Hematopoietic multipotent progenitor cell treated with erythropoietin and hydrocortisone succinate and interleukin-3 and kit ligand, for 8 days (in vitro differentiated cells): ENCODE measurements around the gene HIGD2A.

Experiments
- DNase-seq: peaks from one replicate; pipeline ENCODE4 v3.0.0-alpha.2; 2015

HIGD2A gene, protein sequence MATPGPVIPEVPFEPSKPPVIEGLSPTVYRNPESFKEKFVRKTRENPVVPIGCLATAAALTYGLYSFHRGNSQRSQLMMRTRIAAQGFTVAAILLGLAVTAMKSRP

DNA sequence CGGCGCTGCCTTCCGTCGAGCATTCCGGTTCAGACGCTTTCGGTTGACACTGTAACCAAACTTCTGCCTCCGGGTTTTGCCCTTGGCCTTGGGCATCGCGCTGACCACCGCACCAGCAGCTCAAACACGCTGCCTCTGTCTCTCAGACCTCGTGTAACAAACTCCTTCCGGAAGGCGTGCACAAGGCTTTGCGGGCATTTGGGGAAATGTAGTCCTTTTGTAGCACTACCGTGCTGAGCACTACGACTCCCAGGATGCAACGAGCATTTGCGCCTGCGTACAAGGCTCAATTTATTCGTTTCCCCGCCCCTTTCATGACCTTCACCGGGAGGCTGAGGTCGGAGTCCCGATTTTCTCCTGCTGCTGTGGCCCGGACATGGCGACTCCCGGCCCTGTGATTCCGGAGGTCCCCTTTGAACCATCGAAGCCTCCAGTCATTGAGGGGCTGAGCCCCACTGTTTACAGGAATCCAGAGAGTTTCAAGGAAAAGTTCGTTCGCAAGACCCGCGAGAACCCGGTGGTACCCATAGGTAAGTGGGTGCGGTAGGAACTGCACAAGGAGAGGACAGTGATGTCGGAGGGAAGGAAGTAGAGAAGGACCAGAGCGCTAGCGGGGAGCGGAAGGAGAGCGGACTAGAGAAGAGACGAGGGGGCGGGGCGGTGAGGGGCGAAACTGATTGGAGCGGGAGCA, at the start of gene HIGD2A, which contains the start of gene NOP16:
Gene HIGD2A (plus strand): TSS at position 308 of the 691 bp plus-strand sequence. CDS start 69 bp downstream, at position 377.
Gene NOP16 (minus strand): TSS at position 155 of the 691 bp plus-strand sequence. CDS start 59 bp downstream, at position 96.
- peak; percentile 99 for DNase-seq

DNA sequence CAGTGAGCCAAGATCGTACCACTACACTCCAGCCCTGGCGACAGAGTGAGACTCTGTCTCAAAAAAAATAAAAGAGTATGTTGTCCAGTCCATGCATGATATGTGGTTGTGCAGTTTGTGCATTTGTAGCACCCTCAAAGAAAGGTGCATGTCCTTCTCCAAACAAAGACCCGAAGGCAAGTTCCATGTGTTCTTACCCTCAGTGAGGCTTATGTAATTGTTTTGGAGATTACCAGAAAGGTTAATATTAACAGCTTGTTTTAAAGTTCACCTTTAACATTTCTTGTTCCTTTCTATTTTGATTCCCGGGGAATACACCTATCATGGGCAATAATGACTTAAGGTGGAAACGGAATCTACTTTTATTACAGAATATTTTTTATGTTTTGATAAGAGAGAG, 49.2 kb upstream of the HIGD2A start:
- no peak for DNase-seq

DNA sequence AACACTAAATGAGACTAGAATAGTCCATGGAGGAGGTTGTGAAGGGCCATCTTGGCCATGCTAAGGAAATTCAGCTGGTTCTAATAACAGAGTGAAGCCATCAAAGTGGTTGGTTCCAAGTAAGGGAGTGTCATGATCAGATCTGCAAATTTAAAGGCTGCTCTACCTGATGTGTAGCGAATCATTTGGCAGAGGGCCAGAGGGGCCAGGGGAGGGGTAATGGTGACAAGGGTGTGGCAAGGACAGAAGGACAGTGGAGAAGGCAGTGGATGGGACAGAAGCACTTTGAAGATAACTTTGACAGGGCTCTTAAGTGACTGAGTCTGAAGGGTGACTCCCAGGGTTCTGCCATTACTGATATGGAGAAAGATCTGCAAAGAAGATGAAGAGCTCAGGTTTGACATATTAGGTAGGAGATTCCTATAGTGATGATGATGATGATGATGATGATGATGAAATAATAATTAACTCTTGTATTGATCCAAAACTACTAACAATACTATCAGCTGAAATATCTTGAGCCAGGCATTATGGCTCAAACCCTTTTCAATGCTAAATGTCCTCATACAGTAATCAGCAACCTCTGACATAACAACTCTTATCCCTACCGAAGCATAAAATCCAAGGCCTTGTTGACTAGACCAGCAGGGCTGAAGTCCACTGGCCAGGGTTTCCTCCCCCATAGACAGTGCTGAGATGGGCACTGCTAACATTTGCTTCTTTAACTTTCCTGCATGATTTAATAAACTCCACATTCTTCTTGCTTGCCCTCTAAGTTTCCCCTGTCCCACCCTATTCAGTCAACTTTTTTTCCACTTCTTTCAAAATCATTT, 47.0 kb upstream of the HIGD2A start:
- DNase-seq, result peak; percentile 73

DNA sequence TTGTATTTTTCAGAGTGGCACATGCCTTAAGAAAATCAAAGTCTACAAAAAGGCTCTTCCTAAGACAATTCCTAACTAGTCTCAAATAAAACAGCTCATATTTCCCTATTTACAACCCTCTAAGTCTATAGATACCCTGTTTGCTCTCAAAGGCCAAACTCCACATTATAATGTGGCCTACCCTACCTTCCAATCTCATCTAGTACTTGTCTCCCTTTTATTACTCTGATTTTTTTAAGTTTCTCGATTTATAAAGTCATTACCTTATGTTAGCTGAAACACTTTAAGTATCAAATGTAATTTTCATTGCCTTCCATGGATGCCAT, 46.4 kb upstream of the HIGD2A start:
- no peak for DNase-seq

DNA sequence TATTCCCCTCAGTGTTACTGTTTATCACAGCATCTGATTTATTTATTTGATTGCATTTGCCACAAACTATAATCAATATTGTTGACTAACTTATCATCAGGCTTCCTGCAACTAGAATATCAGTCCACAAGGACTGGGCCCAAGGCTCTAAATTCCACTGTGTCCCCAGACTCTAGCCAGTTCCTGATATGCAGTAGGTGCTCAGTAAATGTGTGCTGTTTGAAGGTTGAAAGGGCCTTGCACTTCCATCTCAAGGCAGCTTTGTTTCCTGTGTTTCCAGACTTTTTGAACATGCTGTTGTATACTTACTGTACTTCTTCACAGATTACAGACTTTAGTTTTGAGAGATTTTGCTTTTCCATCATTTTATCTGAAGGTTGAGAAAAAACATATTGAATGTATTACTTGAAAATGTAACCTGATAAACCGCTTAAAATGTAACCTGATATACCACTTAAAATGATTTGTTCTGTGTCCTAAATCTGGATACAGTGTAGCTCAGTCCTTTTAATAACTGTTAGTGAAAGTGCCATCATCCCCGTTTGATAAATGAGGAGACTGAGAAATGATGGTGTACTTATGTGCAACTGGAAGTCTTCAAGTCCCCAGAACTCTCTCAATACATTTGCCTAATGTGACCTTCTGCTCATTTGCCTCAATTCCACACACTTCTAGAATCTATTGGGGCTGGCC, 45.6 kb upstream of the HIGD2A start:
- DNase-seq, result no peak

DNA sequence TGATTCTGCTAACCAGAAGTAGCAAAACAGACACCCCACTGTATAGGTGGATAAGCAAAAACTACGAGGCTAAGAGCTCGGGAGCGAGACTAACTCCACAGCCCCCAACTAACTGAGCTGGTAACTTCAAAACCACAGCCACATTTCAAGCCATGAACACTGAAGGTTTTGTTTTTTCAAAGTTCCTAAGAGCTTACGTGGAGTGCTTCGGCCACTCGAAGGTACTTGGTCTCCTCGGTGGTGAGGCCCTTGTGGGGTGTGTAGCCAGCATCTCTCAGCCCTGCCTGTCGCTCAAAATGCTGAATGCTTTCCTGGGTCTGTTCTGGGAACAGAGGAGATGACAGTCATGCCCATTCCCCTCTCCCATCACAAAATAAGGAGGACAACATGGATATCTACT, 38.1 kb upstream of the HIGD2A start:
- no peak for DNase-seq

DNA sequence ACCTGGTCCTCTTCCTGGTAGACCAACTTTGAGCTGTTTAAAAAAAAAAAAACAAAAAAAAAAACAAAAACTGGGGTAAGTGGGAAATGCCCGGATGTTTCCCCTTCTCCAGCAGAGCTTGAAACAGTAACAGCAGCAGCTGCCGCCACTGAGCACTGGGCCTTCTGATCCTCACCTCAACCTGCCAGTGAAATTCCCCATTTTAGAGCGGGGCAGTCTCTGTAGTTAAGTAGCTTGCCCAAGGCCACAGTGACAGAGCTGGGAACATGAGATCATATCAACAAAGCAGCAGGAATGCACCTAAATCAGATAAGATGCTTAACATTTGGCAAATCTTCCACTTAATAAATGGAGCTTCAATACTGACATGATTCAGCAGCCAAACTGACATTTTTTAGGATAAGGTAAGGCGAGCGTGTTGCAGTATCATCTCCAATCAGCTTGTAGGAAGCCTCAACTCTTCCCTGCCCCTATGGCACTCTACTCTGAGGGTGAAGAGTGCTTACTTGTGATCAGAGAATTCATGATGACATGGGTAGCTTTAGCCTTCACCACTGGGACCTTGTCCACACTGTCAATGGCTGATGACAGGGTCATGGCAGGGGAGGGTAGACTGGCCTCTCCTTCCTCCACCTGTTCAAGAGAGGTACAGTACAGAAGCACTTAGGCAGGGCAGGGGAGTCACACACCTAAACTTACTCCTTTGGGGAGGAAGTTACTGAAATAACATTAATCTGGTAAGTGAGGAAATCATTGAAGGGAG, 36.3 kb upstream of the HIGD2A start:
- DNase-seq, result no peak

DNA sequence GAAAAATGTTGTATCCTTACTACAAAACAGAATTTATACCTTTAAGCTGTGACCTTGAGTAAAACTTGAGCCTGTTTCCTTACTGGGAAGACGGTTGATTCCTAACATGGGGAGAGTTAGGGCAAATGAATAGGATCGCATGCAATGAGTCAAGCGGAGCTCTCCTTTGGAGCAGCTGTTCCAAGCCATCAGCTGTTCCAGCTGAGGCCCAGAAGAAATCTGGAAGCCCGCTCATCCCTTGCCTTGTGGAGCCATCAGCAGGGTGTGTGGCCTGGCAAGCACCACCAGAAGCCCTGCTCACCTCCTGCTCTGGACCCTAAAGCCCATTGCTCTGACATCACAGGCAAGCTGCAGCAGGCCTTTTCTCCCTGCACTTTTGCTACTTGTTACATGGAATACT, 35.0 kb upstream of the HIGD2A start:
- DNase-seq, result no peak

DNA sequence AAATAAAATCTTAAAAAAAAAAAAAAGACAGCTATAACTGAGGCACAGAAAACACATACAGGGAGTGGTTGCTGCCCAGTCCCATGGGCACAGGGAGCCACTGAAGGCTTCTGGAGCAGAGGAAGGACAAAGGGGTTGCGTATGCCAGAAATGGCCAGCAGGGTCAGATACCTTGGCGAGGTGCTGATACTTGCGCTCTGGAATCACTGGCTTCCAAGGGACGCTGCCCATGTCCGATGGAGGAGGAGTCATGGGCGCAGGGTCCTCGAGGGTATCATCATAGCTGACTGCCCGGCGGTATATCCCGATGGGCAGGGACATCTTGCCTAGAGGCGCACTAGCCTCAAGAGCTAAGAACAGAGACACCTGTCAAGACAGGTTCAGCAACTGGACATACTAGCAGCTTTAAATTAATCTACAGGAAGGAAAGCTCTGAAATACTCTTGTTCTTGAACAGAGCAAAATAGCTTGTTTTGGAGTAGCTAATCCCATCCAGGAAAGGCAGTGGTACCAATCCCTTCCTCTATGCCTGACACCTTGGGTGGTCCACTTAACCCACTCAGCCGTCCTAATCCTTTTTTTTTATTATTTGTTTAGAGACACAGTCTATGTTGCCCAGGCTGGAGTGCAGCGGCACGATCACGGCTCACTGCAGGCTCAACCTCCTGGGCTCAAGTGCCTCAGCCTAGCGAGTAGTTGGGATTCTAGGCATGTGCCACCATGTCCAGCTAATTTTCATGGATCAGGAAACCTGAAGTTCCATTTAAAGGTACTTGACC, 33.0 kb upstream of the HIGD2A start:
- DNase-seq, result no peak

DNA sequence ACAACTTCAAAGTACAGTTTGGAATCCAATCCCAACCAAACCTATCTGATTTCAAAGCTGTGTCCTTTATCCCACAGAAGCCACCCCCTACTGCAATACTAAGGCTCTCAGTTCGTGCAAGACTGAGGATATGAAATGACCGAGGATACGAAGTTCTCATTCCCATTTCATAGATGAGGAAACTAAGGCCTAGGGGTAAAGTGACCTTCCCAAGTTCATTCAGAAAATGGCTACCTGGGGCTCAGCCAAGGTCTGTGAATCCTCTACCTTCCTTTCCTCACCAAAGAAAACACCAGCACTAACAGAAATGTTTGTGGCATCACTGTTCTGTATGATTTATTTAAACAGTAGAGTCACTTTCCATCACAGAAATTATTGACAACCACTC, 32.4 kb upstream of the HIGD2A start:
- no peak for DNase-seq

DNA sequence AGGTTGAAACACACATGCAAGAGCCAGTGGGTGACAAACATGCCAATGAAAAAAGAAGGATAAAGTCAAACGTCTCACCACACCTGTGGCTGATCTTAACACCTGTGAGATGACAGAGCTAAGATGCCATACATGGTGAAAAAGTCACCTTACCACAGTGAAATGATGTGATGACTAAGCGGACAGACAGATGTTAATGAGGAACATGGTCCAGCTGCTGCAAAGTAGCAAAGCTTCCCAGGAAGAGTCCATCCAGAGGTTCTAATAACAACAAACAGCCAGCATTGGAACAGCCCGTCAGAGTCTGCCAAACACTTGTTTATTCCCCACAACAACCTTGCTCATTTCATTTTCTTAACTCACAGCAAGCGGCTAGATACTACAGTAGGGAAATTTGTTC, 28.9 kb upstream of the HIGD2A start:
- no peak for DNase-seq

DNA sequence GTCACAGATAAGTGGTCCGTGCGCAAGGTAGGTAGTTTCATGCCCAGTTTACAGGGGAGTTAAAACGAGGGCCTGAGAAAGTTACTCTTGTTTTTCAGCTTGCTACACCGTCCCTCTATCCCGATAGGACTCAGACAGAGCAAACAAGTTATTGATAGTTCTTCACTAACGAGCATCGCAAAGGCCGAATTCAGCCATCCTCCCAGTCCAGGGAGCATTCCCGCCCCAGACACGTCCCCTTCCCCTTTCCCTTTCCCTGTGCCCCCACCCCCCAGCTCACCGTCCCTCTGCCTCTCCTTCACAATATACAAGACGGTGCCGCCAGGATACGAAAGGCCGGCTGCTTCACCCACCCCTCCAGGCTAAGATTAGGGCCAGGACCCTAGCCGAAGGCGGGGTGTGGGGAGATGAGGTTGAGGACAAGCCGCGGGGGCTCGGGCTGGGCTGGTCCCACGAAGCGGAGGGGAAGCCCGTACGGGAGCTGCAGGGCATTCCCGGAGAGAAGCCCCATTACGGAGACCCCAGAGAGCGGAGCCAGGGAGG, 27.6 kb upstream of the HIGD2A start:
- no peak for DNase-seq

DNA sequence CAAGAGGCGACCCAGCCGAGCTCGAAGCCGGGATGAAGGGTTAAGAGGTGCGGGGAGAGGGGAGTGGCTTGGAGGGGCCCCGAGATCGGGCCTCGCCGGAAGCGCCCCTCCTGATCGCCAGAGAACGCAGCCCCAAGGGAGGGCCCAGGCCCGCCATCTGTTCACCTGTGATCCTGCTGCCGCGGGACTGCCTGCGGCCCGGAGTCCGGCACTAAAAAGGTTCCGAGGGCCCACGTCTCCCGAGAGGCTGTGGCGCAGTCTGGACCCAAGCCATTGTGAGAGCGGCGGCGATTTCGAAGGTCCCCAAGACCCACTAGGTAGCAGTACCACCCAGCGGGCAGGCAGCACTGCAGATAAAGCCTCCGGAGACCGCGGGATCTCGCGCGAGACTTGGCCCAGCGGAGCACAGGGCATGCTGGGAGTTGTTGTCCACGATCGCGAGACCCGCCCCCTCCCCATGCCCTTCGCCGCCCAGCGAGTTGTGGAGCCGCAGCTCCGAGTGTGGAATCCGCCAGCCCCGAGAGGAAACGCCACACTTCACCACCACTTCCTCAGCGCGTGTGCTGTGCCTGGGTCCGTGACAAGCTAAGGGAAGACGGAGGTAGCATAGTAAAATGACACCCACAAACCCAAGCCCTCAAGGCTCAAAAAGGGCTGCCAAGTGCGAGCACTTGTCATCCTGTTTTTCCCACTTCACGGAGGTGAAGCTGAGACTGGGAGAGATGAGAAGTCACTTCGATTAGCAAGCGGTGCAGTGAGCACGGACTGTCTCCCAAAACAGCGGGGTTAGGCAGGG, 26.9 kb upstream of the HIGD2A start, which contains the start of gene KIAA1191:
Gene KIAA1191 (minus strand): TSS at position 328 of the 796 bp plus-strand sequence. CDS start 2,256 bp downstream, outside the sequence.
- peak; percentile 90 for DNase-seq

DNA sequence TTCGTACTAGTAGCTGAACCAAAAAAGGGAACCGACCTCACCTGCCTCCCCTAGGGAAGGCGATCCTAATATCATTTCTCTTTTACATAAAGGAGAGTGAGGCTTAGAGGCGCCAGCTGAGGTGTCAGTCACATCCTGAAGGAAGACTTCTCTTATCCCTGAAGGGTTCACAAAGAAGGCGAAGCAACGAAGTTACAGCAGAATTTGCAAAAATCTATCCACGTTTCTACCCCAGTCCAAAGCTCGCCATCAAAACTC, 26.4 kb upstream of the HIGD2A start:
- DNase-seq, result no peak

DNA sequence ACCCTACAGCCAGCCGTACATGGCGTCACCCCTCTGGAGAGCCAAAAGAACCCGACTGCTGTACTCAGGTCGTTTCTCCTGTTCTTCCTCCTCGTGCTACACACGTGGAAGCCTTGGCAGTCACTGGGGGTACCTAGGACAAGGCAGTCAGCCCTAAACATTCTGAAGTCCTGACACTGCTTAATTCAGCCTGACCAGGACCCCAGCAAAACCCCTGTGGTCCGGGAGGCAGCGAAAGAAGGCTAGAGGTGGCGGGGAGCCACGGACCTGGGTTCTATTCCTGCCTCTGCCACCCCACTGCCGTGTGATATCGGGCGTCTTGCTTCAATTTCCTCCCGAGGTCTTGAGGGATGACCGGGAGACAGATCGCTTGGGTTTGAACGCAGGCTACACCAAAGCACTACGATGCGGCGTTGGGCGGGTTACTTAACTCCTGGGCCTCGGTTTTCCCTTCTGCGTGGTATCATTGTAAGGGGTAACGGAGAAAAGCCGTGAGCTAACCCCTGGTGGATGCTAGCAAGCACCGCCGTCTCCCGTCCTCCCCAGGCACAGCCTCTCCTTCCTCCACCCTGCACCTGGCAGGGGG, 23.7 kb upstream of the HIGD2A start:
- peak; percentile 19 for DNase-seq

DNA sequence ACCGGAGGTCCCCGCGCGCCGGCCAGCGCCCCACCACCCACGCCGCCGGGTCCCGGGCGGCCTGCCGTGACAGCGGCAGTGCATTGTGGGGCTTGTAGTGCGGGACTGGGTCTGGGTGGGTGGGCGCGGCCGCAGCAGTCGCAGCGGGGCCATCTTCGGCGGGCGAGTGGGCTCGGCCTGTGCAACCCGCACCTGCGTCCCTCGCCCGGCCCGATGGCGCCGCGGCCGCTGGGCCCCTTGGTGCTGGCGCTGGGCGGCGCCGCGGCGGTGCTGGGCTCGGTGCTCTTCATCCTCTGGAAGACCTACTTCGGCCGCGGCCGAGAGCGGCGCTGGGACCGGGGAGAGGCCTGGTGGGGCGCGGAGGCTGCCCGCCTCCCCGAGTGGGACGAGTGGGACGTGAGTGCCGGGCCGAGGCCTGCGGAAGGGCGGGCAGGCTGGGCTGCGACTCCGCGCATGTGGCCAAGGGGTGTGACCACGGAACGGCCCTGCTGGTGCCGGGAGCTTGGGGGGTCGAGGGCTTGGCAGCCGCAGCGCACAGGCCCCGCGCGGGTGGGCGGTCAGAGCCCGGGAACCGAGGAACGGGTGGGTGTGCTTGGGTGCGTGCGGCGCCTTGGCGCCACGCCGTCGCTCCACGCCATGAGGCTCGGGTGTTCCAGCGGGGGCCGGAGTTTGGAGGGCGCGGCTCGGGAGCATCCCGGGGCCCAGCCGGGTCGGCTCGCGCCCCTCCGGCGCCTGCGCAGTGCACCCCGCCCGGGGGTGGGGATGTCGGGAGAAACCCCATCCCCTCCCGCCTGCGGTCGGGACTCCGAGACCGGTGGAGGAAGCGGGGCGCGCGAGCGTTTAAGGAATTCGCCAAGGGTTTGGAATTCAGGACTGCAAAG, 23.0 kb upstream of the HIGD2A start, which contains the start of gene ARL10:
Gene ARL10 (plus strand): TSS at position 137 of the 881 bp plus-strand sequence. CDS start 77 bp downstream, at position 214.
- peak; percentile 30 for DNase-seq

DNA sequence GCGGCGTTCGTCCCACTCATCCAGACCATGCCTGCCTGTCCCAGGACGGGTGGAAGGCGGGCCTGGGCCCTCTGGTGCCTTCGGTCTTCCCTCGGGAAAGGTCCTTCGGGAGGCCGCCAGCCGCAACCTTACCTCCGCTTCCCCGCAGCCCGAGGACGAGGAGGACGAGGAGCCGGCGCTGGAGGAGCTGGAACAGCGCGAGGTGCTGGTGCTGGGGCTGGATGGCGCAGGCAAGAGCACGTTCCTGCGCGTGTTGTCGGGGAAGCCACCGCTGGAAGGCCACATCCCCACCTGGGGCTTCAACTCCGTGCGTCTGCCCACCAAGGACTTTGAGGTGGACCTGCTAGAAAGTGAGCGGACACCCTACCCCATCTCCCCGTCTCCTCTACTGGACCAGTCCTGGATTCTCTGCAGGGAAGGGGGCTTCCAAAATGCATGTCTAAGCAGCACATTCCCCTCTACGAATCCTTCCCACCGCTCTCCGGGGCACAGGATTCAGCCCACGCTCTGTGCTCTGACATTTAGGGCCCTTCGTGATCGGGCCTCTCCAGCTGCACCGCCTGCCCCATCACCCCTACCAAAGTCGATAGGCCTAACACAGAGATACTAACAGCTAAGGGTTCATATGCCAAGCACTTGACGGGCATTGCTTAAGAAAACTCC, 22.2 kb upstream of the HIGD2A start:
- DNase-seq, result no peak

DNA sequence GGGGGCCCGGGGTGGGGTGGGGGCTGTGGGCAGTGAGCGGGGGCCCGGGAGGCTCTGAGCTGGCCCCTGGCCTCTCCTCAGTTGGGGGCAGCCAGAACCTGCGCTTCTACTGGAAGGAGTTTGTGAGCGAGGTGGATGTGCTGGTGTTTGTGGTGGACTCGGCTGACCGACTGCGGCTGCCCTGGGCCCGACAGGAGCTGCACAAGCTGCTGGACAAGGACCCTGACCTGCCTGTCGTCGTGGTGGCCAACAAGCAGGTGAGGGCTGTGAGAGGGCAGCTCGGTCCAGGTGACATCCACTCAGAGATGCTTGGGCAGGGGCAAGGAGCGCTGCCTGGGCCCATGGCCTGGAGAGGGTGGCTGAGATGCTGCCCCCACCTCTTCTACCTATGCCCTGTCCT, 19.8 kb upstream of the HIGD2A start:
- no peak for DNase-seq
